H9 (cell line): ENCODE data around the gene LIPC. TPM values are rescaled to one million over a fixed set of nuclear protein-coding genes. Genes with fewer than 3 reads are reported as not detected.

Experiments
- DNase-seq: peaks from one replicate; pipeline ENCODE4 v3.0.0-alpha.2; 2017
- H2AFZ ChIP-seq: one replicate; pipeline ENCODE4 v1.6.1; 2013; ENCODE audit warnings: mild to moderate bottlenecking, low read length, control low read depth, moderate library complexity
- H2AK5ac ChIP-seq: 2 replicates; pipeline ENCODE4 v1.6.1; 2013; ENCODE audit warnings: low read length, control low read depth, mixed read lengths; ENCODE audit not compliant: insufficient read length
- H2BK120ac ChIP-seq: one replicate; pipeline ENCODE4 v1.6.1; 2013; ENCODE audit warnings: low read depth, mild to moderate bottlenecking, low read length, control low read depth, inconsistent platforms; ENCODE audit not compliant: poor library complexity, severe bottlenecking
- H2BK12ac ChIP-seq: 2 replicates; pipeline ENCODE4 v1.6.1; 2013; ENCODE audit warnings: low read length, control low read depth, mixed read lengths, low read depth; ENCODE audit not compliant: insufficient read length
- H2BK15ac ChIP-seq: 2 replicates; pipeline ENCODE4 v1.6.1; 2013; ENCODE audit warnings: low read depth, low read length, control low read depth
- H2BK20ac ChIP-seq: one replicate; pipeline ENCODE4 v1.6.1; 2013; ENCODE audit warnings: low read depth, mild to moderate bottlenecking, low read length, control low read depth, inconsistent platforms; ENCODE audit not compliant: poor library complexity, severe bottlenecking
- H2BK5ac ChIP-seq: 2 replicates; pipeline ENCODE4 v1.6.1; 2013; ENCODE audit warnings: low read length, control low read depth, mixed read lengths; ENCODE audit not compliant: insufficient read length
- H3K14ac ChIP-seq: 2 replicates; pipeline ENCODE4 v1.6.1; 2013; ENCODE audit warnings: low read length, control low read depth; ENCODE audit not compliant: insufficient read depth
- H3K18ac ChIP-seq: 2 replicates; pipeline ENCODE4 v1.6.1; 2013; ENCODE audit warnings: low read depth, mild to moderate bottlenecking, mixed read lengths, low read length, control low read depth; ENCODE audit not compliant: insufficient read length
- H3K23ac ChIP-seq: 2 replicates; pipeline ENCODE4 v1.6.1; 2013; ENCODE audit warnings: low read length, control low read depth, mixed read lengths, low read depth; ENCODE audit not compliant: insufficient read length
- H3K23me2 ChIP-seq: 2 replicates; pipeline ENCODE4 v1.6.1; 2013; ENCODE audit warnings: low read depth, mild to moderate bottlenecking, mixed read lengths, low read length, control low read depth; ENCODE audit not compliant: insufficient read length, poor library complexity, severe bottlenecking
- H3K27ac ChIP-seq: 2 replicates; pipeline ENCODE4 v1.5.1; 2013; ENCODE audit warnings: low read length, control low read depth, mixed read lengths, low read depth; ENCODE audit not compliant: insufficient read length
- H3K27me3 ChIP-seq: 2 replicates; pipeline ENCODE4 v1.6.1; 2013; ENCODE audit warnings: low read length, control low read depth, inconsistent platforms; ENCODE audit not compliant: insufficient read depth
- H3K4ac ChIP-seq: 2 replicates; pipeline ENCODE4 v1.6.1; 2013; ENCODE audit warnings: low read depth, mild to moderate bottlenecking, control low read depth, inconsistent platforms, low read length, moderate library complexity
- H3K4me1 ChIP-seq: 2 replicates; pipeline ENCODE4 v1.6.1; 2013; ENCODE audit warnings: low read length, control low read depth, inconsistent platforms; ENCODE audit not compliant: insufficient read depth
- H3K4me2 ChIP-seq: 2 replicates; pipeline ENCODE4 v1.6.1; 2013; ENCODE audit warnings: low read length, control low read depth, mixed read lengths; ENCODE audit not compliant: insufficient read length, insufficient read depth
- H3K56ac ChIP-seq: 2 replicates; pipeline ENCODE4 v1.6.1; 2013; ENCODE audit warnings: low read depth, mild to moderate bottlenecking, mixed read lengths, low read length, control low read depth; ENCODE audit not compliant: insufficient read length
- H3K79me1 ChIP-seq: 2 replicates; pipeline ENCODE4 v1.6.1; 2013; ENCODE audit warnings: low read depth, mild to moderate bottlenecking, moderate library complexity, low read length, control low read depth, inconsistent platforms; ENCODE audit not compliant: insufficient read depth, poor library complexity, severe bottlenecking
- H3K79me2 ChIP-seq: 2 replicates; pipeline ENCODE4 v1.6.1; 2013; ENCODE audit warnings: low read length, control low read depth, inconsistent platforms; ENCODE audit not compliant: insufficient read depth
- H3K9ac ChIP-seq: 2 replicates; pipeline ENCODE4 v1.6.1; 2013; ENCODE audit warnings: low read length, control low read depth, mixed read lengths; ENCODE audit not compliant: insufficient read length; ENCODE audit errors: extremely low read depth
- H3K9me3 ChIP-seq: one replicate; pipeline ENCODE4 v1.6.1; 2013; ENCODE audit warnings: low read depth, low read length, inconsistent platforms; ENCODE audit not compliant: control insufficient read depth
- H3T11ph ChIP-seq: one replicate; pipeline ENCODE4 v1.6.1; 2013; ENCODE audit warnings: mild to moderate bottlenecking, low read length, control low read depth, inconsistent platforms
- H4K20me1 ChIP-seq: one replicate; pipeline ENCODE4 v1.6.1; 2013; ENCODE audit not compliant: control insufficient read depth, insufficient read length, insufficient read depth
- H4K5ac ChIP-seq: 2 replicates; pipeline ENCODE4 v1.6.1; 2013; ENCODE audit warnings: low read depth, mild to moderate bottlenecking, mixed read lengths, low read length, control low read depth; ENCODE audit not compliant: insufficient read length
- H4K8ac ChIP-seq: replicated peaks from 2 replicates; pipeline ENCODE4 v1.6.1; 2013; ENCODE audit warnings: low read length, control low read depth, mixed read lengths, low read depth; ENCODE audit not compliant: insufficient read length
- H4K91ac ChIP-seq: 2 replicates; pipeline ENCODE4 v1.6.1; 2013; ENCODE audit warnings: low read depth, mild to moderate bottlenecking, moderate library complexity, mixed read lengths, low read length, control low read depth; ENCODE audit not compliant: insufficient read length
- H3K27ac Mint-ChIP-seq, 3 experiments: 2 replicates in 2 of 3; 3 replicates in 1 of 3; pipeline ENCODE4 v1.8.0; 2020 to 2021; ENCODE audit warnings: mixed read lengths in 3 of 3, mild to moderate bottlenecking in 1 of 3, moderate library complexity in 1 of 3
- H3K27me3 Mint-ChIP-seq: 2 replicates; pipeline ENCODE4 v1.8.0; 2021; ENCODE audit warnings: low read depth, mild to moderate bottlenecking, moderate library complexity, mixed read lengths
- H3K36me3 Mint-ChIP-seq, 3 experiments: 2 replicates in 2 of 3; 3 replicates in 1 of 3; pipeline ENCODE4 v1.8.0; 2020 to 2021; ENCODE audit warnings: low read depth in 3 of 3, mixed read lengths in 3 of 3; ENCODE audit not compliant: insufficient read depth in 1 of 3
- H3K4me1 Mint-ChIP-seq, 2 experiments: 2 replicates each; pipeline ENCODE4 v1.8.0; 2020; ENCODE audit warnings: mixed read lengths in 2 of 2
- H3K4me3 Mint-ChIP-seq, 2 experiments: 2 replicates in 1 of 2; 3 replicates in 1 of 2; pipeline ENCODE4 v1.8.0; 2020 to 2021; ENCODE audit warnings: mild to moderate bottlenecking in 2 of 2, mixed read lengths in 2 of 2, moderate library complexity in 1 of 2
- H3K9me3 Mint-ChIP-seq, 2 experiments: 2 replicates in 1 of 2; 3 replicates in 1 of 2; pipeline ENCODE4 v1.8.0; 2020; ENCODE audit warnings: mild to moderate bottlenecking in 2 of 2, mixed read lengths in 2 of 2, moderate library complexity in 1 of 2
- WGBS: extraction: QIAGEN DNeasy Blood & Tissue Kit; methylation state at CpG from one replicate; pipeline ENCODE4 v1.1.7; 2013; ENCODE audit warnings: missing lambda C conversion rate, low lambda C conversion rate, mixed read lengths; ENCODE audit not compliant: insufficient read length; ENCODE audit errors: extremely low coverage; 5-methylcytosine and 5-hydroxymethylcytosine counted together
- total RNA-seq: library from RNA; stranded (reverse); gene quantifications from 2 replicates; pipeline ENCODE4 v1.2.1, GENCODE V29; 2021
- TF ChIP-seq, protein P1 (sequence below): fragments of 200-600 bp; sonication (generic); conservative IDR thresholded peaks from 3 replicates; pipeline ENCODE4 v1.8.0; 2021; ENCODE audit warnings: antibody characterized with exemption, mild to moderate bottlenecking

LIPC gene
- total RNA-seq, 1 experiment from 2014 or later = not detected

DNA sequence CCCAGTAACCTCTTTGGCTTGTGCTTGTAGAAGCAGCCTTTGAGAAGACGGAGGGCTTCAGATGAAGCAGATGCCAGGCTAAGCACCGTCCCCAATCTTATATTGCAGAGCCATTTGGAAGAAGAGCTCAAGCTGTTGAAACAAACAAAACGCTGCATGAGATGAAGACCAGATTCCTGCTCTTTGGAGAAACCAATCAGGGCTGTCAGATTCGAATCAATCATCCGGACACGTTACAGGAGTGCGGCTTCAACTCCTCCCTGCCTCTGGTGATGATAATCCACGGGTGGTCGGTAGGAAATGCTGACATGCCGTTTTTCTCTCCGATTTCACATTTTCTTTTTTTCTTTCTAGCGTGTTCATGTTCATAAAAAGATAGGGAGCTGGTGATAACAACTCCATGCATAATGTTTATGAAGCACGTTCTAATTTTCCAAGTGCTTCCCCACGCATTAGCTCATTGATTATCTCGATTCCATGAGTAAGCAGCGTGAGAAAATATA, 106.5 kb downstream of the LIPC start:
- Histone ChIP-seq H3K79me2 (no peaks in the 10 kb centered on the region), H3K27me3 (no peaks in the 10 kb centered on the region), H2AK5ac (no peak overlapping the region), H3K9me3 (no peaks in the 10 kb centered on the region), H3K23me2 (no peaks in the 10 kb centered on the region), H3K79me1 (no peaks in the 10 kb centered on the region), H3K18ac (no peak overlapping the region), H3K27ac (no peak overlapping the region), H2BK15ac (no peak overlapping the region), H2BK12ac (no peak overlapping the region), H3K4me1 (no peaks in the 10 kb centered on the region), H4K8ac (no peak overlapping the region), H4K20me1 (no peaks in the 10 kb centered on the region), H2BK120ac (no peak overlapping the region), H4K5ac (no peak overlapping the region), H3K4me2 (no peak overlapping the region), H3K56ac (no peak overlapping the region), H3K9ac (no peak overlapping the region), H2BK5ac (no peak overlapping the region), H2BK20ac (no peak overlapping the region), H3K23ac (no peak overlapping the region), H2AFZ (no peak overlapping the region), H4K91ac (no peak overlapping the region), H3K4ac (no peak overlapping the region), H3K14ac (no peak overlapping the region), H3T11ph (no peak overlapping the region)
- Mint-ChIP-seq H3K4me1 (peaks cover 3 to 19% of the 10 kb centered on the region in 2 experiments), H3K4me3 (no peak overlapping the region), H3K27ac (no peak overlapping the region), H3K36me3 (no peaks in the 10 kb centered on the region), H3K9me3 (no peaks in the 10 kb centered on the region), H3K27me3 (no peaks in the 10 kb centered on the region)
- TF ChIP-seq, protein P1, sequence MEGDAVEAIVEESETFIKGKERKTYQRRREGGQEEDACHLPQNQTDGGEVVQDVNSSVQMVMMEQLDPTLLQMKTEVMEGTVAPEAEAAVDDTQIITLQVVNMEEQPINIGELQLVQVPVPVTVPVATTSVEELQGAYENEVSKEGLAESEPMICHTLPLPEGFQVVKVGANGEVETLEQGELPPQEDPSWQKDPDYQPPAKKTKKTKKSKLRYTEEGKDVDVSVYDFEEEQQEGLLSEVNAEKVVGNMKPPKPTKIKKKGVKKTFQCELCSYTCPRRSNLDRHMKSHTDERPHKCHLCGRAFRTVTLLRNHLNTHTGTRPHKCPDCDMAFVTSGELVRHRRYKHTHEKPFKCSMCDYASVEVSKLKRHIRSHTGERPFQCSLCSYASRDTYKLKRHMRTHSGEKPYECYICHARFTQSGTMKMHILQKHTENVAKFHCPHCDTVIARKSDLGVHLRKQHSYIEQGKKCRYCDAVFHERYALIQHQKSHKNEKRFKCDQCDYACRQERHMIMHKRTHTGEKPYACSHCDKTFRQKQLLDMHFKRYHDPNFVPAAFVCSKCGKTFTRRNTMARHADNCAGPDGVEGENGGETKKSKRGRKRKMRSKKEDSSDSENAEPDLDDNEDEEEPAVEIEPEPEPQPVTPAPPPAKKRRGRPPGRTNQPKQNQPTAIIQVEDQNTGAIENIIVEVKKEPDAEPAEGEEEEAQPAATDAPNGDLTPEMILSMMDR = no peak
- DNase-seq = no peak
- no CpG with 5 or more reads among the region's 16 CpGs for WGBS
